HEK293T (cell line): ENCODE data around the gene PGBD4.

ENCODE experiments used
- CTCF ChIA-PET: fragments of 350-600 bp; formaldehyde crosslinking; extraction: SDS; loops from one replicate; lab custom pipeline; 2021; ENCODE audit warnings: antibody characterized with exemption, inconsistent platforms; lab: Yijun Ruan, JAX
- POLR2A ChIA-PET: fragments of 350-600 bp; formaldehyde crosslinking; extraction: SDS; loops from one replicate; lab custom pipeline; 2020; ENCODE audit warnings: antibody characterized with exemption, inconsistent platforms; lab: Yijun Ruan, JAX
- DNase-seq: peaks from one replicate; pipeline ENCODE4 v3.0.0; 2012; ENCODE audit warnings: mixed read lengths; ENCODE audit errors: extremely low spot score
- ARNT ChIP-seq: fragments of 450-650 bp; IDR thresholded peaks from 2 replicates; pipeline ENCODE4 v1.6.1; 2017; ENCODE audit warnings: mild to moderate bottlenecking
- BHLHE40 ChIP-seq: fragments of 450-650 bp; IDR thresholded peaks from 2 replicates; pipeline ENCODE4 v1.6.1; 2016; ENCODE audit warnings: mild to moderate bottlenecking, moderate library complexity, borderline replicate concordance
- CTBP1 ChIP-seq: fragments of 450-650 bp; IDR thresholded peaks from 2 replicates; pipeline ENCODE4 v1.6.1; 2016; ENCODE audit warnings: borderline replicate concordance
- ELF4 ChIP-seq: fragments of 450-650 bp; IDR thresholded peaks from 2 replicates; pipeline ENCODE4 v1.6.1; 2017; ENCODE audit warnings: antibody characterized with exemption
- FOXA1 ChIP-seq: fragments of 450-650 bp; IDR thresholded peaks from 2 replicates; pipeline ENCODE4 v1.6.1; 2016; ENCODE audit warnings: mild to moderate bottlenecking
- FOXK2 ChIP-seq: fragments of 450-650 bp; IDR thresholded peaks from 2 replicates; pipeline ENCODE4 v1.6.1; 2016; ENCODE audit warnings: mild to moderate bottlenecking
- FOXM1 ChIP-seq: fragments of 450-650 bp; IDR thresholded peaks from 2 replicates; pipeline ENCODE4 v1.6.1; 2017; ENCODE audit warnings: mild to moderate bottlenecking, borderline replicate concordance
- HDGF ChIP-seq: fragments of 450-650 bp; IDR thresholded peaks from 2 replicates; pipeline ENCODE4 v1.6.1; 2017; ENCODE audit warnings: antibody characterized with exemption, borderline replicate concordance
- L3MBTL2 ChIP-seq: fragments of 450-650 bp; conservative IDR thresholded peaks from 2 replicates; pipeline ENCODE4 v1.6.1; 2016; ENCODE audit warnings: mild to moderate bottlenecking
- LEF1 ChIP-seq: fragments of 450-650 bp; IDR thresholded peaks from 2 replicates; pipeline ENCODE4 v1.6.1; 2017; ENCODE audit warnings: mild to moderate bottlenecking, borderline replicate concordance
- NFRKB ChIP-seq: fragments of 450-650 bp; IDR thresholded peaks from 2 replicates; pipeline ENCODE4 v1.6.1; 2016; ENCODE audit warnings: mild to moderate bottlenecking, moderate library complexity
- SP1 ChIP-seq: fragments of 450-650 bp; IDR thresholded peaks from 2 replicates; pipeline ENCODE4 v1.6.1; 2017
- SUZ12 ChIP-seq: fragments of 450-650 bp; IDR thresholded peaks from 2 replicates; pipeline ENCODE4 v1.6.1; 2016; ENCODE audit warnings: mild to moderate bottlenecking
- TARDBP ChIP-seq: fragments of 450-650 bp; IDR thresholded peaks from 2 replicates; pipeline ENCODE4 v1.6.1; 2016
- ZNF384 ChIP-seq: fragments of 450-650 bp; IDR thresholded peaks from 2 replicates; pipeline ENCODE4 v1.6.1; 2016
- TF ChIP-seq, protein P1 (sequence below): fragments of 450-650 bp; IDR thresholded peaks from 2 replicates; pipeline ENCODE4 v1.6.1; 2016

PGBD4 gene

DNA sequence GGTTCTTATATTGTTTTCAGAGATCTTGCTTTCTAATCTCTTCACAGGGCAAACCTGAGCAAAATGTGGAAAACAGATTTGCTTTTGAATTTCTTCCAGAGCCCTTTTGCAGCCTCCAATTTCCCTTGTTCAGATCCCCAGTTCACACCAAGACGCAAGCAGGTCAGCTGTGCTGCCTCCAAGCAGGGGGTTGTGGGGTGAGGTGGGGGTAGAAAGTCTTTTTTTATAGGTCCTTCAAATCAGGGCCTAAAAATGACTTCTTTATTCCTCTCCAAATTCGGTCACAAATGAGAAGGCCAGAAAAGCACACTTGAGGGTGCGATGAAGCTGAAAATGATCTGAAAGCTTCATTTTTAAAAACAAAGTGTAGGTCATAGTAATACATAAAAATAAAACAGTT lies 36.6 kb upstream of the PGBD4 start:
- CTCF ChIA-PET: no interaction called here
- POLR2A ChIA-PET: no interaction called here
- TF ChIP-seq FOXM1: no peak
- TF ChIP-seq BHLHE40: no peak
- TF ChIP-seq SP1: no peak
- no peak for TF ChIP-seq ARNT
- TF ChIP-seq LEF1: no peak
- TF ChIP-seq HDGF: no peak
- no peak for TF ChIP-seq FOXK2
- no peak for TF ChIP-seq ELF4
- no peak for TF ChIP-seq ZNF384
- no peak for DNase-seq

- DNase-seq: no peak
- TF ChIP-seq, protein P1, sequence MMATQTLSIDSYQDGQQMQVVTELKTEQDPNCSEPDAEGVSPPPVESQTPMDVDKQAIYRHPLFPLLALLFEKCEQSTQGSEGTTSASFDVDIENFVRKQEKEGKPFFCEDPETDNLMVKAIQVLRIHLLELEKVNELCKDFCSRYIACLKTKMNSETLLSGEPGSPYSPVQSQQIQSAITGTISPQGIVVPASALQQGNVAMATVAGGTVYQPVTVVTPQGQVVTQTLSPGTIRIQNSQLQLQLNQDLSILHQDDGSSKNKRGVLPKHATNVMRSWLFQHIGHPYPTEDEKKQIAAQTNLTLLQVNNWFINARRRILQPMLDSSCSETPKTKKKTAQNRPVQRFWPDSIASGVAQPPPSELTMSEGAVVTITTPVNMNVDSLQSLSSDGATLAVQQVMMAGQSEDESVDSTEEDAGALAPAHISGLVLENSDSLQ: no peak
- TF ChIP-seq CTBP1 (no peak), LEF1 (no peak), FOXM1 (no peak)
- POLR2A ChIA-PET: no interaction called here
- CTCF ChIA-PET: no interaction called here
These were observed 35.9 kb upstream of the PGBD4 start for GRCh38 chr15:34065941-34066340.

DNA sequence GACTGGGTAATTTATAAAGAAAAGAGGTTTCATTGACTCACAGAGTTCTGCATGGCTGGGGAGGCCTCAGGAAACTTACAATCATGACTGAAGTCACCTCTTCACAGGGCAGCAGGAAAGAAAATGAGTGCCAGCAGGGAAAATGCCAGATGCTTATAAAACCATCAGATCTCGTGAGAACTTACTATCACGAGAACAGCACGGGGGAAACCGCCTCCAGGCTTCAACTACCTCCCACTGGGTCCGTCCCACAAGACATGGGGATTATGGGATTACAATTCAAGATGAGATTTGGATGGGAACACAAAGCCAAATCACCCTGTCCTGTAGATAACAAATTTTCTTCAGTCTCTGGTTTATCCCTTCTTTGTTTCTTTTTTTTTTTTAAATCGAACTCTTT lies 31.9 kb upstream of the PGBD4 start:
- TF ChIP-seq FOXA1 (no peak), FOXK2 (no peak), TARDBP (no peak), NFRKB (no peak), ELF4 (no peak), FOXM1 (no peak), SUZ12 (no peak), L3MBTL2 (no peak), LEF1 (no peak), BHLHE40 (no peak), CTBP1 (no peak), HDGF (no peak), ARNT (no peak), ZNF384 (no peak), SP1 (no peak)
- TF ChIP-seq, protein P1: no peak
- no peak for DNase-seq
- ChIA-PET POLR2A (no interaction called here), CTCF (no interaction called here)

DNA sequence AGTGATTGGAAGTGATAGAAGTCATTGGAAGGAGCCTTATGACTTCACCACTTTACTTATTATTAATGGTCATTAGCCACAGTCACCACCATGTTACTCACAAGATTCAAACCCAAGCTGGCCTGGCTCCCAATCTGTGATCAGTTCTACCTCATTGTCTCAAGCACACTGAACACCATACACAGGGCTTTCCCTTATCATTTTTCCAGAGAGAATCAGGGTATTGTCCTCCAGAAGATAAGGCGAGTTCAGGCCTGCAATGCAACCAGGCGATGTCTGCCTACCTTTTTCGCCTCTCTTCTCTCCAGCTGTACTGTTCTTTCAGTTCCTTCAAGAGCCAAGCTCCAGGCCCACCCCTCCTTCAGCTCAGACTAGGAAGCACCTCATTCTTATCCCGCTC lies 25.1 kb upstream of the PGBD4 start:
- no peak for DNase-seq
- ChIA-PET CTCF (no interaction called here), POLR2A (no interaction called here)
- TF ChIP-seq TARDBP (no peak), FOXK2 (no peak), ELF4 (no peak), FOXM1 (no peak), BHLHE40 (no peak)
- TF ChIP-seq, protein P1: no peak

DNA sequence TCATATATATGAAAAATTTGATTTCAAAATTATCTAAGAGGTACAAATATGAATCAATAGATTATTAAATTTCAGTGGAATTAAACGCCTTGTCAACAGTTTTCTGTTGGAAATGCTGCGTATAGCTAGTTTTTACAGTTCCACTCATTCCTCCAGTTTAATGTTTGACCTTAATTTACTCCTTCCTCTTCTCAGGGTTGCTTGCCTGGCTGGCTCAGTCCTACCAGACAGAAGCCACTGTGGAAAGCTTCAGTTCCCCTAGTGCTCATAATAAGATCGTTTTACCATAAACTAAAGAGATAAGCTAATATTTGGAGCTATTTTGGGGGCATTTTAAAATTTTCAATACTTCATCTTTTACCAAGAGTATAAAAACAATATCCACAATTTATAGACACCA lies 23.0 kb upstream of the PGBD4 start:
- DNase-seq: no peak
- ChIA-PET POLR2A (no interaction called here), CTCF (no interaction called here)
- TF ChIP-seq LEF1 (no peak), TARDBP (no peak), HDGF (no peak), SUZ12 (no peak), BHLHE40 (no peak), ELF4 (no peak), L3MBTL2 (no peak), ZNF384 (no peak), FOXK2 (no peak), SP1 (no peak), NFRKB (no peak), CTBP1 (no peak), FOXA1 (no peak)
- TF ChIP-seq, protein P1: no peak

DNA sequence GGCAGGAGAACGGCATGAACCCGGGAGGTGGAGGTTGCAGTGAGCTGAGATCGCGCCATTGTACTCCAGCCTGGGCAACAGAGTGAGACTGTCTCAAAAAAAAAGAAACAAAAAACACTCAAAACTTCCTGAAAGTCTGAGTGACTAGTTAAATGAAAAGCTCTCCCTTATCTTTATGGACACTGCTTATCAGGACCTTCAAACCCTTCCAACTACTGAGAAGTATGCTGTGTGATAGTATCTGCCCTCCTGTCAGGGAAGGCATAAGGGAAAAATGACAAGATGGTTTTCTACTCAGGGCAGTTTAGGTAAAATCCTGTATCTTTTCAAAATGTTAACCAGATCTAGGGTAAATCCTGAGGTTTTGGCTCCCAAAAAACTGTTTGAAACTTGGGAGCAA lies 22.0 kb upstream of the PGBD4 start:
- no peak for DNase-seq
- ChIA-PET POLR2A (no interaction called here), CTCF (no interaction called here)
- TF ChIP-seq BHLHE40 (no peak), SUZ12 (no peak), NFRKB (no peak), FOXA1 (no peak)
